H9 (cell line): Measurements from ENCODE around the gene IMMP2L. TPM values are rescaled to one million over a fixed set of nuclear protein-coding genes. Genes with fewer than 3 reads are reported as not detected.

Experiments
- DNase-seq: peaks from one replicate; pipeline ENCODE4 v3.0.0-alpha.2; 2017
- H2AFZ ChIP-seq: one replicate; pipeline ENCODE4 v1.6.1; 2013; ENCODE audit warnings: mild to moderate bottlenecking, low read length, control low read depth, moderate library complexity
- H2AK5ac ChIP-seq: 2 replicates; pipeline ENCODE4 v1.6.1; 2013; ENCODE audit warnings: low read length, control low read depth, mixed read lengths; ENCODE audit not compliant: insufficient read length
- H2BK120ac ChIP-seq: one replicate; pipeline ENCODE4 v1.6.1; 2013; ENCODE audit warnings: low read depth, mild to moderate bottlenecking, low read length, control low read depth, inconsistent platforms; ENCODE audit not compliant: poor library complexity, severe bottlenecking
- H2BK12ac ChIP-seq: 2 replicates; pipeline ENCODE4 v1.6.1; 2013; ENCODE audit warnings: low read length, control low read depth, mixed read lengths, low read depth; ENCODE audit not compliant: insufficient read length
- H2BK15ac ChIP-seq: 2 replicates; pipeline ENCODE4 v1.6.1; 2013; ENCODE audit warnings: low read depth, low read length, control low read depth
- H2BK20ac ChIP-seq: one replicate; pipeline ENCODE4 v1.6.1; 2013; ENCODE audit warnings: low read depth, mild to moderate bottlenecking, low read length, control low read depth, inconsistent platforms; ENCODE audit not compliant: poor library complexity, severe bottlenecking
- H2BK5ac ChIP-seq: 2 replicates; pipeline ENCODE4 v1.6.1; 2013; ENCODE audit warnings: low read length, control low read depth, mixed read lengths; ENCODE audit not compliant: insufficient read length
- H3K14ac ChIP-seq: 2 replicates; pipeline ENCODE4 v1.6.1; 2013; ENCODE audit warnings: low read length, control low read depth; ENCODE audit not compliant: insufficient read depth
- H3K18ac ChIP-seq: 2 replicates; pipeline ENCODE4 v1.6.1; 2013; ENCODE audit warnings: low read depth, mild to moderate bottlenecking, mixed read lengths, low read length, control low read depth; ENCODE audit not compliant: insufficient read length
- H3K23ac ChIP-seq: 2 replicates; pipeline ENCODE4 v1.6.1; 2013; ENCODE audit warnings: low read length, control low read depth, mixed read lengths, low read depth; ENCODE audit not compliant: insufficient read length
- H3K23me2 ChIP-seq: 2 replicates; pipeline ENCODE4 v1.6.1; 2013; ENCODE audit warnings: low read depth, mild to moderate bottlenecking, mixed read lengths, low read length, control low read depth; ENCODE audit not compliant: insufficient read length, poor library complexity, severe bottlenecking
- H3K27ac ChIP-seq: 2 replicates; pipeline ENCODE4 v1.5.1; 2013; ENCODE audit warnings: low read length, control low read depth, mixed read lengths, low read depth; ENCODE audit not compliant: insufficient read length
- H3K27me3 ChIP-seq: 2 replicates; pipeline ENCODE4 v1.6.1; 2013; ENCODE audit warnings: low read length, control low read depth, inconsistent platforms; ENCODE audit not compliant: insufficient read depth
- H3K4ac ChIP-seq: 2 replicates; pipeline ENCODE4 v1.6.1; 2013; ENCODE audit warnings: low read depth, mild to moderate bottlenecking, control low read depth, inconsistent platforms, low read length, moderate library complexity
- H3K4me1 ChIP-seq: 2 replicates; pipeline ENCODE4 v1.6.1; 2013; ENCODE audit warnings: low read length, control low read depth, inconsistent platforms; ENCODE audit not compliant: insufficient read depth
- H3K4me2 ChIP-seq: 2 replicates; pipeline ENCODE4 v1.6.1; 2013; ENCODE audit warnings: low read length, control low read depth, mixed read lengths; ENCODE audit not compliant: insufficient read length, insufficient read depth
- H3K56ac ChIP-seq: 2 replicates; pipeline ENCODE4 v1.6.1; 2013; ENCODE audit warnings: low read depth, mild to moderate bottlenecking, mixed read lengths, low read length, control low read depth; ENCODE audit not compliant: insufficient read length
- H3K79me1 ChIP-seq: 2 replicates; pipeline ENCODE4 v1.6.1; 2013; ENCODE audit warnings: low read depth, mild to moderate bottlenecking, moderate library complexity, low read length, control low read depth, inconsistent platforms; ENCODE audit not compliant: insufficient read depth, poor library complexity, severe bottlenecking
- H3K79me2 ChIP-seq: 2 replicates; pipeline ENCODE4 v1.6.1; 2013; ENCODE audit warnings: low read length, control low read depth, inconsistent platforms; ENCODE audit not compliant: insufficient read depth
- H3K9ac ChIP-seq: 2 replicates; pipeline ENCODE4 v1.6.1; 2013; ENCODE audit warnings: low read length, control low read depth, mixed read lengths; ENCODE audit not compliant: insufficient read length; ENCODE audit errors: extremely low read depth
- H3K9me3 ChIP-seq: one replicate; pipeline ENCODE4 v1.6.1; 2013; ENCODE audit warnings: low read depth, low read length, inconsistent platforms; ENCODE audit not compliant: control insufficient read depth
- H3T11ph ChIP-seq: one replicate; pipeline ENCODE4 v1.6.1; 2013; ENCODE audit warnings: mild to moderate bottlenecking, low read length, control low read depth, inconsistent platforms
- H4K20me1 ChIP-seq: one replicate; pipeline ENCODE4 v1.6.1; 2013; ENCODE audit not compliant: control insufficient read depth, insufficient read length, insufficient read depth
- H4K5ac ChIP-seq: 2 replicates; pipeline ENCODE4 v1.6.1; 2013; ENCODE audit warnings: low read depth, mild to moderate bottlenecking, mixed read lengths, low read length, control low read depth; ENCODE audit not compliant: insufficient read length
- H4K8ac ChIP-seq: replicated peaks from 2 replicates; pipeline ENCODE4 v1.6.1; 2013; ENCODE audit warnings: low read length, control low read depth, mixed read lengths, low read depth; ENCODE audit not compliant: insufficient read length
- H4K91ac ChIP-seq: 2 replicates; pipeline ENCODE4 v1.6.1; 2013; ENCODE audit warnings: low read depth, mild to moderate bottlenecking, moderate library complexity, mixed read lengths, low read length, control low read depth; ENCODE audit not compliant: insufficient read length
- H3K27ac Mint-ChIP-seq, 3 experiments: 2 replicates in 2 of 3; 3 replicates in 1 of 3; pipeline ENCODE4 v1.8.0; 2020 to 2021; ENCODE audit warnings: mixed read lengths in 3 of 3, mild to moderate bottlenecking in 1 of 3, moderate library complexity in 1 of 3
- H3K27me3 Mint-ChIP-seq: 2 replicates; pipeline ENCODE4 v1.8.0; 2021; ENCODE audit warnings: low read depth, mild to moderate bottlenecking, moderate library complexity, mixed read lengths
- H3K36me3 Mint-ChIP-seq, 3 experiments: 2 replicates in 2 of 3; 3 replicates in 1 of 3; pipeline ENCODE4 v1.8.0; 2020 to 2021; ENCODE audit warnings: low read depth in 3 of 3, mixed read lengths in 3 of 3; ENCODE audit not compliant: insufficient read depth in 1 of 3
- H3K4me1 Mint-ChIP-seq, 2 experiments: 2 replicates each; pipeline ENCODE4 v1.8.0; 2020; ENCODE audit warnings: mixed read lengths in 2 of 2
- H3K4me3 Mint-ChIP-seq, 2 experiments: 2 replicates in 1 of 2; 3 replicates in 1 of 2; pipeline ENCODE4 v1.8.0; 2020 to 2021; ENCODE audit warnings: mild to moderate bottlenecking in 2 of 2, mixed read lengths in 2 of 2, moderate library complexity in 1 of 2
- H3K9me3 Mint-ChIP-seq, 2 experiments: 2 replicates in 1 of 2; 3 replicates in 1 of 2; pipeline ENCODE4 v1.8.0; 2020; ENCODE audit warnings: mild to moderate bottlenecking in 2 of 2, mixed read lengths in 2 of 2, moderate library complexity in 1 of 2
- CTCF ChIP-seq: fragments of 200-600 bp; sonication (generic); conservative IDR thresholded peaks from 3 replicates; pipeline ENCODE4 v1.8.0; 2021; ENCODE audit warnings: antibody characterized with exemption, mild to moderate bottlenecking
- total RNA-seq: library from RNA; stranded (reverse); gene quantifications from 2 replicates; pipeline ENCODE4 v1.2.1, GENCODE V29; 2021

The IMMP2L gene
- total RNA-seq, 1 experiment from 2014 or later = 14.7 TPM

GRCh38 chr7:111312966-111313365 is 249.3 kb downstream of the IMMP2L start:
- no peak overlapping the region for H3K27ac ChIP-seq
- no peak overlapping the region for H3K4me2 ChIP-seq
- no peaks in the 10 kb centered on the region for H3K9me3 ChIP-seq
- H3K4me3 Mint-ChIP-seq = no peak overlapping the region
- no peaks in the 10 kb centered on the region for H3K27me3 ChIP-seq
- H3K4ac ChIP-seq = no peak overlapping the region
- H3K18ac ChIP-seq = no peak overlapping the region
- no peak overlapping the region for H4K91ac ChIP-seq
- H3K27ac Mint-ChIP-seq = no peak overlapping the region
- H4K20me1 ChIP-seq = no peaks in the 10 kb centered on the region
- H3K14ac ChIP-seq = no peak overlapping the region
- H3T11ph ChIP-seq = no peak overlapping the region
- no peak overlapping the region for H3K9ac ChIP-seq
- H3K79me2 ChIP-seq = no peaks in the 10 kb centered on the region
- H4K8ac ChIP-seq = no peak overlapping the region
- H3K23ac ChIP-seq = no peak overlapping the region
- no peak overlapping the region for H2BK12ac ChIP-seq
- no peaks in the 10 kb centered on the region for H3K9me3 Mint-ChIP-seq
- no peaks in the 10 kb centered on the region for H3K79me1 ChIP-seq
- H3K4me1 Mint-ChIP-seq = no peaks in the 10 kb centered on the region
- H2BK15ac ChIP-seq = no peak overlapping the region
- no peak overlapping the region for H2BK20ac ChIP-seq
- no peak overlapping the region for H2AFZ ChIP-seq
- TF ChIP-seq CTCF = no peak; the same call in 2 of the 3 replicates
- H3K23me2 ChIP-seq = no peaks in the 10 kb centered on the region
- no peak overlapping the region for H2AK5ac ChIP-seq
- no peak overlapping the region for H3K56ac ChIP-seq
- DNase-seq = peak; percentile 26
- H3K27me3 Mint-ChIP-seq = no peaks in the 10 kb centered on the region
- H2BK120ac ChIP-seq = no peak overlapping the region
- H4K5ac ChIP-seq = no peak overlapping the region
- no peak overlapping the region for H2BK5ac ChIP-seq
- H3K36me3 Mint-ChIP-seq = no peaks in the 10 kb centered on the region
- no peaks in the 10 kb centered on the region for H3K4me1 ChIP-seq
